ENCODE data around the gene COX6B1.

Gene COX6B1

DNA sequence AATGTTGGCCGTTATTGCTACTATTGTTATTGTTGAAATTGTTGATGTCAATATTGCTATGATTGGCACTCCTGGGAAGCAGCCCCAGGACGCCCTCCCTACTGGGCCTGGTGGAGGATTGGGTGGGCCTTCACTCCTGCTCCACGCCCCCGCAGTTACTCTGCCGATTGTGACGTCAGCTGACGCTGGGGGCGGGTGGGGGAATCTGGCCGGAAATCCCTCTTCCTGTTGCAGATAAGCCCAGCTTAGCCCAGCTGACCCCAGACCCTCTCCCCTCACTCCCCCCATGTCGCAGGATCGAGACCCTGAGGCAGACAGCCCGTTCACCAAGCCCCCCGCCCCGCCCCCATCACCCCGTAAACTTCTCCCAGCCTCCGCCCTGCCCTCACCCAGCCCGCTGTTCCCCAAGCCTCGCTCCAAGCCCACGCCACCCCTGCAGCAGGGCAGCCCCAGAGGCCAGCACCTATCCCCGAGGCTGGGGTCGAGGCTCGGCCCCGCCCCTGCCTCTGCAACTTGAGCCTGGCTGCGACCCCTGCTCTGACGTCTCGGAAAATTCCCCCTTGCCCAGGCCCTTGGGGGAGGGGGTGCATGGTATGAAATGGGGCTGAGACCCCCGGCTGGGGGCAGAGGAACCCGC lies 6.5 kb upstream of the COX6B1 start, which contains the start of gene ETV2:
Gene ETV2 (plus strand): TSS at position 231 of the 637 bp plus-strand sequence. CDS start 716 bp downstream, outside the sequence.
- no peaks in the 10 kb centered on the region for H3K9me2 ChIP-seq (replicated peaks; ENCODE audit: insufficient read depth, low read length)
- H4K20me1 ChIP-seq (ENCODE audit: insufficient read depth, low read length): no peaks in the 10 kb centered on the region
- H3F3A ChIP-seq (ENCODE audit: insufficient read depth, low read length): peaks cover 18% of the 10 kb centered on the region
- H3K4me2 ChIP-seq (ENCODE audit: low read depth, low read length): no peak within 1 kb of the TSS
- H3K4me1 ChIP-seq (ENCODE audit: low read length): peaks cover 5% of the 10 kb centered on the region; the same call in 1 of the 2 replicates
- no peak for DNase-seq
- H3K9me3 ChIP-seq (replicated peaks; ENCODE audit: insufficient read depth, low read length): no peaks in the 10 kb centered on the region
- no peak within 1 kb of the TSS for H2AFZ ChIP-seq (ENCODE audit: low read length)
- no peaks in the 10 kb centered on the region for H3K27me3 ChIP-seq (replicated peaks; ENCODE audit: insufficient read depth, low read length)
- TF ChIP-seq EZH2 (optimal IDR thresholded peaks at IDR 0.05; ENCODE audit: low read depth, low read length) (no peak), EZH2phosphoT487 (IDR thresholded peaks at IDR 0.05; ENCODE audit: low read length) (no peak)
- TF ChIP-seq, protein P1, sequence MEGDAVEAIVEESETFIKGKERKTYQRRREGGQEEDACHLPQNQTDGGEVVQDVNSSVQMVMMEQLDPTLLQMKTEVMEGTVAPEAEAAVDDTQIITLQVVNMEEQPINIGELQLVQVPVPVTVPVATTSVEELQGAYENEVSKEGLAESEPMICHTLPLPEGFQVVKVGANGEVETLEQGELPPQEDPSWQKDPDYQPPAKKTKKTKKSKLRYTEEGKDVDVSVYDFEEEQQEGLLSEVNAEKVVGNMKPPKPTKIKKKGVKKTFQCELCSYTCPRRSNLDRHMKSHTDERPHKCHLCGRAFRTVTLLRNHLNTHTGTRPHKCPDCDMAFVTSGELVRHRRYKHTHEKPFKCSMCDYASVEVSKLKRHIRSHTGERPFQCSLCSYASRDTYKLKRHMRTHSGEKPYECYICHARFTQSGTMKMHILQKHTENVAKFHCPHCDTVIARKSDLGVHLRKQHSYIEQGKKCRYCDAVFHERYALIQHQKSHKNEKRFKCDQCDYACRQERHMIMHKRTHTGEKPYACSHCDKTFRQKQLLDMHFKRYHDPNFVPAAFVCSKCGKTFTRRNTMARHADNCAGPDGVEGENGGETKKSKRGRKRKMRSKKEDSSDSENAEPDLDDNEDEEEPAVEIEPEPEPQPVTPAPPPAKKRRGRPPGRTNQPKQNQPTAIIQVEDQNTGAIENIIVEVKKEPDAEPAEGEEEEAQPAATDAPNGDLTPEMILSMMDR (IDR thresholded peaks at IDR 0.05; ENCODE audit: low read length): no peak
- H3K27ac ChIP-seq (ENCODE audit: low read length): no peak within 1 kb of the TSS
- H3K4me3 ChIP-seq (ENCODE audit: low read length): no peak within 1 kb of the TSS
- H3K79me2 ChIP-seq (ENCODE audit: low read length): no peaks in the 10 kb centered on the region
- H3K9ac ChIP-seq (ENCODE audit: low read length): no peak within 1 kb of the TSS
- no peaks in the 10 kb centered on the region; the same call in 1 of the 2 replicates for H3K36me3 ChIP-seq (replicated peaks; ENCODE audit: insufficient read depth, low read length)

DNA sequence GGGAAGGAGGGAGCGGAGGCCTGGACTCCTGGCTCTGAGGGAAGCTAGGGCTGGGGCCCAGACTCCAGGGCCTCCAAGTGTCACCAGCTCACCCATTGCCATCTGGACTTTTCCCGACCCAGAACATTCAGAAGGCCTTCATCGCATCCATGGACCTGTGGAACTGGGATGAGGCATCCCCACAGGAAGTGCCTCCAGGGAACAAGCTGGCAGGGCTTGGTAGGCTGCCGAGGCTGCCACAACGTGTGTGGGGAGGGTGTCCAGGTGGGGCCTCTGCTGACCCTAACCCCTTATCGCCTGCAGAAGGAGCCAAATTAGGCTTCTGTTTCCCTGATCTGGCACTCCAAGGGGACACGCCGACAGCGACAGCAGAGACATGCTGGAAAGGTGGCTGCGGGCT lies 5.8 kb upstream of the COX6B1 start:
- Histone ChIP-seq H4K20me1 (ENCODE audit: insufficient read depth, low read length) (no peaks in the 10 kb centered on the region), H2AFZ (ENCODE audit: low read length) (no peak overlapping the region), H3K36me3 (replicated peaks; ENCODE audit: insufficient read depth, low read length) (no peaks in the 10 kb centered on the region), H3K27me3 (replicated peaks; ENCODE audit: insufficient read depth, low read length) (no peaks in the 10 kb centered on the region), H3K27ac (ENCODE audit: low read length) (no peak overlapping the region), H3K9me3 (replicated peaks; ENCODE audit: insufficient read depth, low read length) (no peaks in the 10 kb centered on the region), H3K9me2 (replicated peaks; ENCODE audit: insufficient read depth, low read length) (no peaks in the 10 kb centered on the region), H3K9ac (ENCODE audit: low read length) (no peak overlapping the region), H3K79me2 (ENCODE audit: low read length) (no peaks in the 10 kb centered on the region), H3K4me2 (ENCODE audit: low read depth, low read length) (no peak overlapping the region), H3K4me1 (ENCODE audit: low read length) (peaks cover 5% of the 10 kb centered on the region; the same call in 1 of the 2 replicates), H3K4me3 (ENCODE audit: low read length) (no peak overlapping the region), H3F3A (ENCODE audit: insufficient read depth, low read length) (peaks cover 18% of the 10 kb centered on the region)
- no peak for DNase-seq
- TF ChIP-seq EZH2phosphoT487 (IDR thresholded peaks at IDR 0.05; ENCODE audit: low read length): no peak
- TF ChIP-seq EZH2 (optimal IDR thresholded peaks at IDR 0.05; ENCODE audit: low read depth, low read length): no peak
- TF ChIP-seq, protein P1 (IDR thresholded peaks at IDR 0.05; ENCODE audit: low read length): no peak

DNA sequence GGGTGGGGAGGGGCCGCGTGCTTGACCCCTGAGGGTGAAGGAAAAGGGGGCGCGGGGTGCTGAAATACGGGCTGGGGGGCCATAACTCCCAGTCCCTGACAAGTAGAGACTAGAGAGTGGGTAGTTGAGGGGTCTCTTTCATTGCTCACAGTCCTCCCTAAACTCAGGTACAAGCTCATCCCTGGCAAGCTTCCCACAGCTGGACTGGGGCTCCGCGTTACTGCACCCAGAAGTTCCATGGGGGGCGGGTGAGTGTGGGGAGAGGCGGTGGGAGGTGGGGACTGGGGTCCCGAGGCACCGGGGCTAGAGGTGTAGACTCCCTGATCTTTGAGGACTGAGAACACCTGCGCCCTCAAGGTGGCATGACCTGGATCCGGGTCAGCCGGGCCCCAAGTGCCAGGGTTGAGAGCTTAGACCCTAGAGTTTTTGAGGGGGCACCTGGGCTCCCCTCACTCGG lies 5.3 kb upstream of the COX6B1 start:
- Histone ChIP-seq H3K9me3 (replicated peaks; ENCODE audit: insufficient read depth, low read length) (no peaks in the 10 kb centered on the region), H3F3A (ENCODE audit: insufficient read depth, low read length) (peaks cover 18% of the 10 kb centered on the region), H4K20me1 (ENCODE audit: insufficient read depth, low read length) (no peaks in the 10 kb centered on the region), H3K79me2 (ENCODE audit: low read length) (no peaks in the 10 kb centered on the region), H3K27me3 (replicated peaks; ENCODE audit: insufficient read depth, low read length) (no peaks in the 10 kb centered on the region), H3K9ac (ENCODE audit: low read length) (peak overlapping the region; percentile 91), H3K27ac (ENCODE audit: low read length) (peak overlapping the region; percentile 83; the same call in 1 of the 2 replicates), H3K36me3 (replicated peaks; ENCODE audit: insufficient read depth, low read length) (no peaks in the 10 kb centered on the region), H3K4me3 (ENCODE audit: low read length) (peak overlapping the region; percentile 81), H3K4me1 (ENCODE audit: low read length) (peaks cover 5% of the 10 kb centered on the region; the same call in 1 of the 2 replicates), H3K9me2 (replicated peaks; ENCODE audit: insufficient read depth, low read length) (no peaks in the 10 kb centered on the region), H3K4me2 (ENCODE audit: low read depth, low read length) (peak overlapping the region; percentile 96), H2AFZ (ENCODE audit: low read length) (peak overlapping the region; percentile 93)
- TF ChIP-seq EZH2 (optimal IDR thresholded peaks at IDR 0.05; ENCODE audit: low read depth, low read length) (no peak), EZH2phosphoT487 (IDR thresholded peaks at IDR 0.05; ENCODE audit: low read length) (no peak)
- TF ChIP-seq, protein P1 (IDR thresholded peaks at IDR 0.05; ENCODE audit: low read length): no peak
- DNase-seq: no peak
